ACC112 (cell line): ENCODE data around the gene SYNGR1.
A peak's percentile ranks its signal among the peaks of the same experiment; 100 is the strongest.

ENCODE experiments used
- H2AFZ ChIP-seq: fragments of 200-600 bp; sonication (generic); one replicate; pipeline ENCODE4 v1.6.0; 2017; ENCODE audit warnings: antibody characterized with exemption, low read length; ENCODE audit not compliant: unreplicated experiment
- H3K27ac ChIP-seq: fragments of 200-600 bp; sonication (generic); 2 replicates; pipeline ENCODE4 v1.5.1; 2014; ENCODE audit warnings: low read depth, mild to moderate bottlenecking, antibody characterized with exemption, low read length, moderate library complexity
- H3K27me3 ChIP-seq: fragments of 200-600 bp; sonication (generic); 2 replicates; pipeline ENCODE4 v1.6.1; 2014; ENCODE audit warnings: mild to moderate bottlenecking, antibody characterized with exemption, low read length, moderate library complexity, mixed read lengths; ENCODE audit not compliant: insufficient read depth
- H3K36me3 ChIP-seq: fragments of 200-600 bp; sonication (generic); 2 replicates; pipeline ENCODE4 v1.6.1; 2016; ENCODE audit warnings: mild to moderate bottlenecking, antibody characterized with exemption, low read length, moderate library complexity, mixed read lengths; ENCODE audit not compliant: insufficient read depth
- H3K4me1 ChIP-seq: fragments of 200-600 bp; sonication (generic); one replicate; pipeline ENCODE4 v1.6.1; 2016; ENCODE audit warnings: low read length, mixed read lengths; ENCODE audit not compliant: insufficient read depth, unreplicated experiment, control insufficient read depth
- H3K4me3 ChIP-seq: fragments of 200-600 bp; sonication (generic); 2 replicates; pipeline ENCODE4 v1.5.1; 2014; ENCODE audit warnings: mild to moderate bottlenecking, low read depth, low read length
- H3K79me2 ChIP-seq: fragments of 200-600 bp; sonication (generic); one replicate; pipeline ENCODE4 v1.6.0; 2016; ENCODE audit warnings: low read length; ENCODE audit not compliant: control insufficient read depth, unreplicated experiment, insufficient read depth

The SYNGR1 gene

DNA sequence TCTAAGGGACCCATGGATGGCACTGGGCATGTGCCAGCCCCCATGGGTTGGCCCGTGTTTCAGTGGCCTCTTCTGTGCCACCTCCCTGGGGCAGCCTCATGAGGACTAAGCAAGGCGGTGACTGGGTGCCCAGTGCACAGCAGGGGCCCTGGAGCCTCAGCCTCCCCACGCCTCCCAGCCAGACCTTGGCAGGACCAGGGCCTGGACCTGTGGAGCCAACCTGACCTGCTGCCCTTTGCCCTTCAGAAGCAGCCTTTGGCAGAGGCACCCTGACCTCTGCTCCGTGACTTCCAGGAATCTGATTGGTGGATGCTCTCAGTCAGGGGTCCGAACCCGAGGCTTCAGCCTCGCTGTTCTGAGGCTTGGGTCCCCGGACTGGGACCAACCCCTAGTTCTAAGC is 25.0 kb downstream of the SYNGR1 start:
- no peaks in the 10 kb centered on the region for H3K4me1 ChIP-seq
- no peaks in the 10 kb centered on the region for H3K79me2 ChIP-seq
- H2AFZ ChIP-seq = no peak overlapping the region
- H3K36me3 ChIP-seq = no peaks in the 10 kb centered on the region
- no peaks in the 10 kb centered on the region for H3K27me3 ChIP-seq
- no peak overlapping the region for H3K27ac ChIP-seq
- H3K4me3 ChIP-seq = no peak overlapping the region

GRCh38 chr22:39375646-39376045 is 25.9 kb downstream of the SYNGR1 start:
- Histone ChIP-seq H3K4me3 (no peak overlapping the region), H2AFZ (no peak overlapping the region), H3K27ac (no peak overlapping the region)

DNA sequence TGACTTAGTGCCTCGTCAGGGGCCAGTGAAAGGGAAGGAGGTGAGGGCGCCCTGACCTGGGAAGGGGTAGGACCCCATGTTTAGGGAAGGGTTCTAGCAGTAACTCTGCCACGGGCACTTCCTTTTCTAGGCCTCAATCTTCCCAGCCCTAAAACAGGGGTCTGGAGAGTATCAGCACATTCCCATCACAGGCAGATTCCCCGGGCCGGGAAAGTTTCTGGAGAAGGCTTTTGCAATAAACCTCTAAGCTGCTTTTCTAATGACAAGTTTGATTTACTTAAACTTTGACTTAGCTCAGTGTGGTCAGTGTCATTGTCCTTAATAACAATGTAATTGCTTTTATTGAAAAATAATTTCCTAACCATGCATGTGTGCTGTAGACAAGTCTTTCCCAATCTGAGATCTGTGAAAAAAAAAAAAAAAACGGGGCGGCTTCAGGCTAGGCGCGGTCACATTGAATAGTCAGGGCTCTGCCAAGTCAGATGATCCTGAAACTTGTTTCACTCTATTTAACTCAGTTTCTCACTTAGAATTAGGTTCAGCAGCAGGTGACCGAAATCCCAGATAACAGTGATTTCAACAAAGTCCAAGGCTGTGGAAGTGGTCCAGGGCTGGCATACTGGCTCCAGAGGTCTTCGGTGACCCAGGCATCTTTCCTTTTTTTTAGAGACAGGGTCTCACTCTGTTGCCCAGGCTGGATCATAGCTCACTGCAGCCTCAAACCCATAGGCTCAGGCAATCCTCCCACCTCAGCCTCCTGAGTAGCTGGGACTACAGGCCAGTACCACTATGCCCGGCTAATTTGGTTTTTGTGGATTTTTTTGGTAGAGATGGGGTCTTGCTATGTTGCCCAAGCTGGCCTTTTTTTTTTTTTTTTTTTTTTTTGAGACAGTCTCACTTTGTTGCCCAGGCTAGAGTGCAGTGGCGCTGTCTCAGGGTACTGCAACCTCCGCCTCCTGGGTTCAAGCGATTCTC is 30.3 kb downstream of the SYNGR1 start:
- no peak overlapping the region for H2AFZ ChIP-seq
- H3K4me1 ChIP-seq = no peaks in the 10 kb centered on the region
- no peaks in the 10 kb centered on the region for H3K27me3 ChIP-seq
- H3K36me3 ChIP-seq = no peaks in the 10 kb centered on the region
- H3K4me3 ChIP-seq = no peak overlapping the region
- H3K27ac ChIP-seq = no peak overlapping the region
- H3K79me2 ChIP-seq = no peaks in the 10 kb centered on the region

More at GRCh38 chr22:39375646-39376045, 25.9 kb downstream of the SYNGR1 start:
- Histone ChIP-seq H3K27me3 (no peaks in the 10 kb centered on the region), H3K79me2 (no peaks in the 10 kb centered on the region), H3K36me3 (no peaks in the 10 kb centered on the region), H3K4me1 (no peaks in the 10 kb centered on the region)

- Histone ChIP-seq H3K79me2 (no peaks in the 10 kb centered on the region), H3K4me1 (no peaks in the 10 kb centered on the region), H3K36me3 (no peaks in the 10 kb centered on the region), H3K27ac (no peak overlapping the region), H3K4me3 (no peak overlapping the region), H3K27me3 (no peaks in the 10 kb centered on the region), H2AFZ (no peak overlapping the region)
These were observed 31.4 kb downstream of the SYNGR1 start for GRCh38 chr22:39381009-39381755.

DNA sequence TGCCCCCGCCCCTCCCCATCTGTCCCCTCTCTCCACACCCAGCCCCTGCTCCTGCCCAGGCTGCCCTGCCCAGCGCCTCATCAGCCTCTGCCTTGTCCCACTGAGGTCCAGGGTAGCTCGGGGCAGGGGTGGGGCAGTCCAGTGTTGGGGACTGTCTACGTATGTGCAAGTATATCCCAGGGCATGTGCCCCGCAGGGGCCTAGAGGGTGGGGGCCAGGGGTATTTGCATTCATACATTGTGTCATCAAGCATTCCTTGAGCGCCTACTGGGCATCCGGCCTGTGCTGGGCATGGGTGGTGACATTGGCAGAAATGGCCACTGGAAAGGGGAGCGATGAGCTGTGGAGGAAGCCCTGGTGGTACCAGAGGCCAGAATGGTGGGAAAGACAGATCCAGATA is 32.1 kb downstream of the SYNGR1 start:
- Histone ChIP-seq H3K79me2 (no peaks in the 10 kb centered on the region), H3K4me3 (no peak overlapping the region), H3K27me3 (no peaks in the 10 kb centered on the region), H3K36me3 (no peaks in the 10 kb centered on the region), H3K4me1 (no peaks in the 10 kb centered on the region), H2AFZ (no peak overlapping the region), H3K27ac (no peak overlapping the region)

DNA sequence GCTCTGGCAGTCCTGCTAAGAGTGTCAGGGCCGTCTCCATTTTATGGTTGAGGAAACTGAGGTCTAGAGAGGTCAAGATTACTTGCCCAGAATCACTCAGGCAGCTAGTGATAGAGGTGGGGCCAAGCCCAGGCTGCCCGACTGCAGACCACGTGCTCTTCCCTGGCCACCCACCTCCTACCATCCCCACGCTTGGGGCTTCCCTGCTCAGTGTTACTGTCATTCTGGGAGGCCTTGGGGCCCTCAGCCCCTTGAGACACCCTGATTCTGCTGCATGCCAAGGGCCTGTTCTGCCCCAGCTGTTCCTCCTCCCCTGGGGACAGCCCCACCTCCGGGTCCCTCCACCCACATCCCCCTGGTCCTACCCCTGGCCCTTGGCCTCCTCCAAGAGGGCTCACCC is 32.6 kb downstream of the SYNGR1 start:
- H3K36me3 ChIP-seq = no peaks in the 10 kb centered on the region
- no peaks in the 10 kb centered on the region for H3K27me3 ChIP-seq
- no peak overlapping the region for H2AFZ ChIP-seq
- no peak overlapping the region for H3K4me3 ChIP-seq
- no peak overlapping the region for H3K27ac ChIP-seq
- no peaks in the 10 kb centered on the region for H3K4me1 ChIP-seq
- H3K79me2 ChIP-seq = no peaks in the 10 kb centered on the region

- no peaks in the 10 kb centered on the region for H3K4me1 ChIP-seq
- no peak overlapping the region for H3K27ac ChIP-seq
- H3K27me3 ChIP-seq = no peaks in the 10 kb centered on the region
- no peak overlapping the region for H3K4me3 ChIP-seq
- no peak overlapping the region for H2AFZ ChIP-seq
- no peaks in the 10 kb centered on the region for H3K79me2 ChIP-seq
- H3K36me3 ChIP-seq = no peaks in the 10 kb centered on the region
These were observed 34.2 kb downstream of the SYNGR1 start for GRCh38 chr22:39383841-39384625.

- Histone ChIP-seq H2AFZ (no peak overlapping the region), H3K27me3 (no peaks in the 10 kb centered on the region), H3K79me2 (no peaks in the 10 kb centered on the region), H3K4me3 (no peak overlapping the region), H3K27ac (no peak overlapping the region), H3K36me3 (no peaks in the 10 kb centered on the region), H3K4me1 (no peaks in the 10 kb centered on the region)
These were observed 35.1 kb downstream of the SYNGR1 start for GRCh38 chr22:39384750-39385480.

DNA sequence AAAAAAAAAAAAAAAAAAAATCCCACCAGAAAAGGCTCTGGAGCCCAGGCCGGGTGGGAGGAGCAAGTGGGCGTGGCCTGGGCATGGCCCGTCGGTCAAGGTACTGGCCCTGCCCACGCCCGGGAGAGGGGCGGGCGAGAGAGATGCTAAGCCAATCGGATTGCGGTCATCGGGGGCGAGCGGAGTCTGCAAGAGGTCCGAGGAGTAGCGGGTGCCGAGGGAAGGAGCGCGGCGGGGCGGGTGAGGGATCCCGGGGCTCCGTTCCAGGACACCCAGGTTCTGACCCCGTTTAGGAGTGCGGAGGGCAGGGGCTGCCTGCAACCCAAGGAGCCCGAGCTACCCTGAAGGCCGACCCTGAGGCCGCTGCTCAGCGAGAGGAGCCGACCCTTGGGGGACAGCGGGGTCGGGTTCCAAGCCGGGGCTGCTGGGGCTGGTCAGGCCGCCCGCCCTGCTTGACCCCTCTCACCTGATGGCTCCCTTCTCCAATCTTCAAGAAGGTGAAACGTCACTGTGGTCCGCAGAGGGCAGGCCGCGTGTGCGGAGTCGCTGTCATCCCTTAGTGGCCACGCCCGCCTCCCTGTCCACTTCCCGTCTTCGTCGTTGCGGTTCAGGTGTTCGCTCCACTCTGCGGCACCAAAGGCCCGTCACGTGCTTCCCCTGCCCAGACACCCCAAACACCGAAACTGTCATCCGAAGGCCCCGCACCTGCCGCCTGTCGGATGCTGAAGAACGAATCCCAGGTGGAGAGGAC is 38.6 kb downstream of the SYNGR1 start:
- H3K27me3 ChIP-seq = no peaks in the 10 kb centered on the region
- peak overlapping the region; percentile 81 for H2AFZ ChIP-seq
- no peak overlapping the region for H3K27ac ChIP-seq
- no peaks in the 10 kb centered on the region for H3K79me2 ChIP-seq
- H3K4me3 ChIP-seq = peak overlapping the region; percentile 73
- no peaks in the 10 kb centered on the region for H3K36me3 ChIP-seq
- H3K4me1 ChIP-seq = no peaks in the 10 kb centered on the region
